Esophagus squamous epithelium (tissue), 5 donors: ENCODE results near the gene AIFM3. TPM values are rescaled to one million over a fixed set of nuclear protein-coding genes. Genes with fewer than 3 reads are reported as not detected.

ENCODE experiments used
- DNase-seq: peaks from one replicate; lab custom pipeline; 2025; lab: John Stamatoyannopoulos, UW
- H3K27ac ChIP-seq, 4 donors: fragments of 200-600 bp; sonication (generic); one replicate each; pipeline ENCODE4 v1.5.1; 2016 to 2019; ENCODE audit warnings: mild to moderate bottlenecking in 1 of 4
- H3K27me3 ChIP-seq, 4 donors: fragments of 200-600 bp; sonication (generic); 1 replicate in 3 of 4; 2 replicates in 1 of 4; pipeline versions ENCODE4 v1.5.1 to v1.6.0; 2017 to 2021; ENCODE audit warnings: antibody characterized with exemption in 1 of 4
- H3K36me3 ChIP-seq, 3 donors: fragments of 200-600 bp; sonication (generic); one replicate each; pipeline ENCODE4 v1.5.1; 2016 to 2019
- H3K4me1 ChIP-seq, 3 donors: fragments of 200-600 bp; sonication (generic); one replicate each; pipeline ENCODE4 v1.5.1; 2017 to 2019
- H3K4me3 ChIP-seq, 4 donors: fragments of 200-600 bp; sonication (generic); 1 replicate in 3 of 4; 2 replicates in 1 of 4; pipeline ENCODE4 v1.5.1; 2016 to 2019; ENCODE audit warnings: mild to moderate bottlenecking in 2 of 4, moderate library complexity in 1 of 4
- H3K9me3 ChIP-seq, 3 donors: fragments of 200-600 bp; sonication (generic); one replicate each; pipeline ENCODE4 v1.5.1; 2016 to 2019
- POLR2A ChIP-seq, 4 donors: fragments of 450-650 bp; IDR thresholded peaks; one replicate each; pipeline ENCODE4 v1.6.1; 2017; ENCODE audit warnings: antibody characterized with exemption in 4 of 4, mild to moderate bottlenecking in 4 of 4, moderate library complexity in 3 of 4
- WGBS, 2 donors: methylation state at CpG; one replicate each; pipeline ENCODE4 v1.1.5; 2018; 5-methylcytosine and 5-hydroxymethylcytosine counted together
- intact Hi-C: fragments of 100-400 bp; cut with DNase I; formaldehyde crosslinking; loops from one replicate; pipeline ENCODE4 v1.15.0; 2022
- total RNA-seq, 4 donors: library from RNA; depleted of rRNA; stranded (reverse); fragments of >200 nt; gene quantifications; one replicate each; pipeline ENCODE4 v1.1.0, GENCODE V29; 2016
- TF ChIP-seq, protein P1 (sequence below), 6 experiments: fragments of 450-650 bp in 4 of 6; fragments of 200-600 bp in 2 of 6; sonication (generic) in 2 of 6; IDR thresholded peaks; one replicate each; pipeline ENCODE4 v1.5.1; 2016 to 2019; ENCODE audit warnings: antibody characterized with exemption in 6 of 6, mild to moderate bottlenecking in 4 of 6, moderate library complexity in 4 of 6
- donor health status: DM: yes; HTN: yes; CAD: no.

AIFM3 gene
- total RNA-seq, 4 donors from 2014 or later = 0.30 to 1.9 (median 0.94) TPM

DNA sequence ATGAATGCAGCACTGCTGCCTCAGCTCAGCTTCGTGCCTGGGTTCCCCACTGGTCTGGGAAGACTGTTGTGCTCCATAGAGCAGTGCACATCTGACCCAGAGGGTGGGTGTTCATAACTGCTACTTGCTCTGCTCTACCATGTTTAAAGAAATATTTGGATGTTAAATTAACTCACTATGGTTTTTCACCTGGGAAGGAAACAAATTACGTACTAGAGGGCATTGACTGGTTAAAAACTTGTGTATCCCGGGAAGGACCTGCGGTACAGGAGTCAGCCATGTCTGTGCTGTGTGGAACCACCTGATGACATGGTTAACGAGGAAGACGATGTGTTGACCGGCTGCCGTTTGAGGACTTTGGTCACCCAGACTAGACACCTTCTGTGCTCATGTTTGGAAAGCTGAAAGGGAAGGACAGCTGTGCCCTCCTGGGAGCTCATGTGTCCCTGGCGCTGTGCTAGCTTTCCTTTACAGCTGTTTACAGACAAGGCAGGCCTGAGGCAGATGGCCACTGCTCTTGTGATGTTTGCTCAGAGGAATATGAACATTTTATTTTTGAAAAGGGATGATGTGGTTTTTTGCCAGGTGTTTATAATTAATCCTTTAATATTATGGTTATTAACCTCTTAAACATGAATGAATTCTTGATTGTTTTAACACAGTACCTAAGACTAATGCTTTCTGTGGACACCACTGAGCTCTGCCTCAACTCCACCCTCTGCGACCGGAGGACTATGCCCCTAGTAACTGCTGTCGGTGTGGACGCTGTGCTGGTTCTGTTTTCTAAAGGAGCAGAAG, 14.3 kb upstream of the AIFM3 start:
- intact Hi-C loops = no loop called here
- DNase-seq = no peak
- TF ChIP-seq, protein P1, sequence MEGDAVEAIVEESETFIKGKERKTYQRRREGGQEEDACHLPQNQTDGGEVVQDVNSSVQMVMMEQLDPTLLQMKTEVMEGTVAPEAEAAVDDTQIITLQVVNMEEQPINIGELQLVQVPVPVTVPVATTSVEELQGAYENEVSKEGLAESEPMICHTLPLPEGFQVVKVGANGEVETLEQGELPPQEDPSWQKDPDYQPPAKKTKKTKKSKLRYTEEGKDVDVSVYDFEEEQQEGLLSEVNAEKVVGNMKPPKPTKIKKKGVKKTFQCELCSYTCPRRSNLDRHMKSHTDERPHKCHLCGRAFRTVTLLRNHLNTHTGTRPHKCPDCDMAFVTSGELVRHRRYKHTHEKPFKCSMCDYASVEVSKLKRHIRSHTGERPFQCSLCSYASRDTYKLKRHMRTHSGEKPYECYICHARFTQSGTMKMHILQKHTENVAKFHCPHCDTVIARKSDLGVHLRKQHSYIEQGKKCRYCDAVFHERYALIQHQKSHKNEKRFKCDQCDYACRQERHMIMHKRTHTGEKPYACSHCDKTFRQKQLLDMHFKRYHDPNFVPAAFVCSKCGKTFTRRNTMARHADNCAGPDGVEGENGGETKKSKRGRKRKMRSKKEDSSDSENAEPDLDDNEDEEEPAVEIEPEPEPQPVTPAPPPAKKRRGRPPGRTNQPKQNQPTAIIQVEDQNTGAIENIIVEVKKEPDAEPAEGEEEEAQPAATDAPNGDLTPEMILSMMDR (IDR thresholded peaks at IDR 0.05) = no peak
- TF ChIP-seq POLR2A (IDR thresholded peaks at IDR 0.05) = no peak
- Histone ChIP-seq H3K4me3 (no peak overlapping the region), H3K36me3 (peaks cover 0 to 55% (median 18%) of the 10 kb centered on the region in 3 donors), H3K27ac (peak overlapping the region in 3 of 4 donors; percentile 0 to 88 (median 82)), H3K4me1 (peaks cover 18 to 97% (median 40%) of the 10 kb centered on the region in 3 donors), H3K27me3 (peaks cover 0 to 7% (median 0%) of the 10 kb centered on the region in 4 donors), H3K9me3 (no peaks in the 10 kb centered on the region)
- WGBS, 2 donors = 79 to 87% methylated on average over 13 of the region's 13 CpGs

DNA sequence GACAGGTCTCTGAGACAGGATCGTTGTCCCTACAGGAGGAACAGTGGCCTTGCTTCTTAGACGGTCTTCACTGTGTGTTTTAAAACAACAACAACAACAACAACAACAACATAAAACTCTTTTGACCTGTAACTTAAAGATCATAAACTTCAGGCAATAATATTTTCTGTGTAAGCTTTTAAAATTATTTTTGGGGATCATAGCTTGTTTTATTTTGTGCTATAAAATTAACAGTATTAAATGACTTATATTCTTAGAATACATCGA, 13.8 kb upstream of the AIFM3 start:
- no peak for DNase-seq
- Histone ChIP-seq H3K27ac (peak overlapping the region in 3 of 4 donors; percentile 78 to 88 (median 82)), H3K27me3 (peaks cover 0 to 10% (median 0%) of the 10 kb centered on the region in 4 donors), H3K9me3 (no peaks in the 10 kb centered on the region), H3K4me1 (peaks cover 24 to 98% (median 43%) of the 10 kb centered on the region in 3 donors), H3K36me3 (peaks cover 0 to 55% (median 18%) of the 10 kb centered on the region in 3 donors), H3K4me3 (no peak overlapping the region)
- intact Hi-C loops = no loop called here
- 47 to 65% methylated on average over 3 of the region's 3 CpGs for WGBS, 2 donors
- no peak for TF ChIP-seq POLR2A (IDR thresholded peaks at IDR 0.05)
- TF ChIP-seq, protein P1 (IDR thresholded peaks at IDR 0.05) = no peak

DNA sequence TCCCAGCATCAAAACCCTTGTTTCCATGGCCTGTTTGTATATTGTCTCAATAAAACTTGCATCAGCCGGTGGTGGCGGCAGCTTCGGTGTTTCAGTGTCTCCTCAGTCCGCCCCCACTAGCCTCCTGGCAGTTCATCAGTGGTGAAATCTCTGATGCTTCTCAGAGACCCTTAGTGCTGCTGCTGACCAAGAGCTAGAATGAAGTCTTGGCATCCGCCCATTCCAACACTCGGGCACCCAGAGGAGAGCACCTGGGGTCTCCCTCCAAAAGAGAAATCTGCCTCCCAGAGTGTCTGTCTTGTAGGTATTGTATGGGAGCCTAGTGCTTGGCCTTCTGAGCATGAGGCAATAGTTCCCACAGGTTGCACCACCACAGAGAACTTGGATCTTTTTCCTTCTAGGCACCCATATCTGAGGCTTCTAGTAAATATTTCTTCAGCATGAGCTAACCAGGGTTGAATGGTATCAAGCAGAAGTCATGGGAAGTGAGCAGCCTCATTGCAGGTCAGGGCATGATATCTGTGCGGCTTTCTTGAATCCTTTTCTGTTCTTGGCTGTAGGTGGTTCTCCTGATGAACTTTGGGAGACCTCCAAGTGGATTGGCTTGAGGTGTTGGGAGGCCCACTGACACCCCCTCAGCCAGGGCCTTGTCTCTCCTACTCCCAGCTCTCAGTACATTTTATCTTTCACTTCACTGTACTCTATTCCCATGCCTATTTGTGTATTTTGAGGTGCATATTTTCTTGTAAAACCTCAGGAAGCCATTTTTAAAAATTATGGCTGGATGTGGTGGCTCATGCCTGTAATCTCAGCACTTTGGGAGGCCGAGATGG, 13.2 kb upstream of the AIFM3 start:
- TF ChIP-seq, protein P1 (IDR thresholded peaks at IDR 0.05) = no peak
- no peak for TF ChIP-seq POLR2A (IDR thresholded peaks at IDR 0.05)
- Histone ChIP-seq H3K4me3 (no peak overlapping the region), H3K27ac (peak overlapping the region; percentile 68 to 88 (median 80)), H3K36me3 (peaks cover 0 to 51% (median 18%) of the 10 kb centered on the region in 3 donors), H3K27me3 (peaks cover 0 to 10% (median 0%) of the 10 kb centered on the region in 4 donors), H3K4me1 (peaks cover 24 to 96% (median 43%) of the 10 kb centered on the region in 3 donors), H3K9me3 (no peaks in the 10 kb centered on the region)
- 36 to 48% methylated on average over 5 to 6 of the region's 8 CpGs for WGBS, 2 donors
- no peak for DNase-seq
- intact Hi-C loops = no loop called here

DNA sequence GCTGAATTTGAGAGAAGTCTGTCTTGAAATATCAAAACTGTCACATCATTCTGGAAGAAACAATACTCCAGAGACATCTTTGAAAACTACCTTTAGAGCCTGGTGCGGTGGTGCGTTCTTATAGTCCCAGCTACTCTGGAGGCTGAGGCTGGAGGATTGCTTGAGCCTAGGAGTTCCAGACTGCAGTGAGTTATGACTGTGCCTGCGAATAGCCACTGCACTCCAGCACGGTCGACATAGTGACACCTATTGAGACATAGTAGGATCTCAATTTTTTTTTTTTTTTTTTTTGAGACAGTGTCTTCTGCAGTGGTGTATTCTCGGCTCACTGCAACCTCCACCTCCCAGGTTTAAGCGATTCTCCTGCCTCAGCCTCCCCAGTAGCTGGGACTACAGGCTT, 11.5 kb upstream of the AIFM3 start:
- intact Hi-C loops = no loop called here
- H3K36me3 ChIP-seq = peaks cover 0 to 35% (median 13%) of the 10 kb centered on the region in 3 donors
- no peak for DNase-seq

More for the DNA sequence above, 11.5 kb upstream of the AIFM3 start:
- peaks cover 0 to 10% (median 0%) of the 10 kb centered on the region in 4 donors for H3K27me3 ChIP-seq
- H3K9me3 ChIP-seq = no peaks in the 10 kb centered on the region
- no peak for TF ChIP-seq POLR2A (IDR thresholded peaks at IDR 0.05)
- TF ChIP-seq, protein P1 (IDR thresholded peaks at IDR 0.05) = no peak
- whole genome bisulfite sequencing, 2 donors = 75 to 92% methylated on average over 3 to 7 of the region's 7 CpGs
- H3K4me3 ChIP-seq = no peak overlapping the region
- peaks cover 24 to 81% (median 43%) of the 10 kb centered on the region in 3 donors for H3K4me1 ChIP-seq
- peak overlapping the region in 3 of 4 donors; percentile 84 to 88 (median 85) for H3K27ac ChIP-seq
